NK-92 (cell line): Measurements from ENCODE around the gene CLCA2.

Experiments used
- DNase-seq: peaks from one replicate; lab custom pipeline; 2025; ENCODE audit not compliant: unreplicated experiment; lab: John Stamatoyannopoulos, UW

Gene CLCA2

DNA sequence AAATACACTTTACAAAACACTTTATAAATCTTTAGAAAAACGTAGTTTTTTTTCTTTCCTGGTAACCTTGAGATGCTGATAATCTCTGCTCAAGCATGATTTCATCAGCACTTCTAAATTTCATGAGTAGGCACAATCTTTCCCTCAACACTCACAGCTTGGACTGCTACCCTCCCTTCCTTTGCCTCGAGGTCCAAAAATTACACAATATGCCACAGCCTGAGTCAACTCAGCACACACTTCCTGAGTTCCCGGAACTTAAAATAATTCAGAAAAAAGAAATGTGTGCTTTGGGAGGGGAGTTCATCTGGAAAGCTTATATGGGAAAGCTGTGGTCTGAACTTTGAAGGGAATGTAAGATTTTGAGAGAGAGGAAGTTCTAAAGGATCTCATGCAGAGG is 5.9 kb downstream of the CLCA2 start:
- DNase-seq = no peak

- no peak for DNase-seq
These were observed 6.4 kb downstream of the CLCA2 start for GRCh38 chr1:86430376-86430775.

DNA sequence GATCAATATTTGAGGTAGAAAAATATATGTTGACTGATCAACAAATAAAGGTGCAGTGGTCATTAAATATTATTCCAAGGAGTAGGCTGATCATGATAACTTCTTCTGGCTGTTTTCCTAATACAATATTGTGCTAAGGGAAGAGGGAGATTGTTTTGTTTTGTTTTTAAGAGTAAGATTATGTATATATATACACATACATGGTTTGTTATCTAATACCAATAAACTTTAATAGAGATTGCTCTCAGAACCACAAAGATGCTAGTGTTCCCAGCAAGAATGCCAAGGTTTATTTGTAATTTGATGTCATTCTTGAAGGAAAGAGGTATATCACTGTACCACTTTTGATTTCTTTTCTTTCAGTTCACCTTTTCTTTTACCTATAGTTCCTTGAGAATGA is 10.1 kb downstream of the CLCA2 start:
- DNase-seq = no peak

DNA sequence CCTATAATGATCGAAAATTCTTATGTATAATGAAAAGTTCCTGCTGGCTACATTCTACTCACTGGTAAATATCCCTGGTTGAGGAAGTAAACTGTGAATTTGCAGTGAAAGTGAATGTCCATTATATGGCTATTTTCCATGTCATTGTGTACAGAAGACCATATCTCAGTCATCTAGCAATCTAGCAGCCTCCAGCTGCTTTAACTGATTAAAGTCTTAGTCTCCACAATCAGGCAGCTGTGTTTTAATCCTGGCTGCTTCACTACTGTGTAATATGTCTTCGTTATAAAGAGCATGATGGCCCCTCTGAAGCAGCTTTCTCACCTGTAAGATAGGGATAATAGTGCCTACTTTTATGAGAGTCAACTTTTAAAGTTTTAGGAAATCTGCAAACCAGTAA is 11.4 kb downstream of the CLCA2 start:
- DNase-seq = no peak

DNA sequence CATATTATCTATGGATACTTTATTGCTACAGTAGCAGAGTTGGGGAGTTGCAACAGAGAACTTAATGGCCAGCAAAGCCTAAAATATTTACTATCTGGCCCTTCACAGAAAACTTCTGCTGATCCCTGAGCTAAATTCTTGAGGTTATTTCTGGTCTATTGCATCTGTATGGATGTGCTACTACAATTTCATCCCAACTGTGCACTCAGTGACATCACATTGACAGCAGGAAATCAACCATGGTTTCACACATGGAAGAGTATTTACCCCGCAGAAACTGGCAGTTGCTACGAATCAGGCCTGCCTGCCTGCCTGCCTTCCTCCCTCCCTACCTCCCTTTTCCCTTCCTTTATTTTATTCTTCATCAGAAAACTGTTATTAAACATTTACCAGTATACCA is 12.1 kb downstream of the CLCA2 start:
- no peak for DNase-seq

- DNase-seq = no peak
These were observed 17.6 kb downstream of the CLCA2 start for GRCh38 chr1:86441581-86441980.

GRCh38 chr1:86441997-86442396 is 18.0 kb downstream of the CLCA2 start:
- no peak for DNase-seq

DNA sequence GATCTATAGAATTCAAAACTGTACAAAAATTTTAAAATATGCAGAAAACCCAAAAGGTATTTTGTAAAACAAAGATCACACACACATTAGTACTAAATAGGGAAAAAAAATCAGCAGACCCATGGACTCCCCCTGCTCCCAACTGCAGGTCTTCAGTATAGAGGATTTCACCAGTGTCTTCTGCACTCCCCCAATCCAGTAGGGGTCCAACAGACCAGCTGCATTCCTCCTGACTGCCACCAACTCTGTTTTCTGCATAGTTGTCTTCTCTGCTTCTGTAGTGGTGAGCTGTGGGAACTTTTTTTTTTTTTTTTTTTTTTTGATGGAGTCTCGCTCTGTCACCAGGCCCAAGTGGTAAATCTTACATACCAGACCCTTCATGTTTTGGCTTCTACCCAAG is 21.9 kb downstream of the CLCA2 start:
- no peak for DNase-seq

DNA sequence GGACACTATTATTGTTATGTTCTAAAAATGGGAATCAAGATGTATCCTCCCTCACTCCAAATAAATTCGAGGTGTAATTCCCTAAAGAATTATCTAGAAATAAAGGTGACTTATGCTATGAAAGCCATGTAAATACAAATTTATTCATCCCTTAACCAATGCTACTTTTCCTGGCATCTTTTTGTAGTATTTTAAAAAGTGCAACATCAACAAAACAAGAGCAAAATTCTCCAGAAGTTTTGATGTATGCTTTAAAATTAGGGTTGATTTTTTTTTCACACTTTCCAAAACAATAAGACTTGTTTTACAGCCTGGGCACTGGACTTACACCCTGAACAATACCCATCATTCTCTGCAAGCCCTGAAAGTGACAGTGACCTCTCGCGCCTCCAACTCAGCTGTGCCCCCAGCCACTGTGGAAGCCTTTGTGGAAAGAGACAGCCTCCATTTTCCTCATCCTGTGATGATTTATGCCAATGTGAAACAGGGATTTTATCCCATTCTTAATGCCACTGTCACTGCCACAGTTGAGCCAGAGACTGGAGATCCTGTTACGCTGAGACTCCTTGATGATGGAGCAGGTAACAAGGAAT is 23.3 kb downstream of the CLCA2 start:
- DNase-seq = no peak

- no peak for DNase-seq
These were observed 24.7 kb downstream of the CLCA2 start for GRCh38 chr1:86448670-86449069.

GRCh38 chr1:86449103-86449502 is 25.1 kb downstream of the CLCA2 start:
- DNase-seq = no peak

- DNase-seq = no peak
These were observed 26.9 kb downstream of the CLCA2 start for GRCh38 chr1:86450847-86451246.

GRCh38 chr1:86453664-86454063 is 29.7 kb downstream of the CLCA2 start:
- DNase-seq = no peak

DNA sequence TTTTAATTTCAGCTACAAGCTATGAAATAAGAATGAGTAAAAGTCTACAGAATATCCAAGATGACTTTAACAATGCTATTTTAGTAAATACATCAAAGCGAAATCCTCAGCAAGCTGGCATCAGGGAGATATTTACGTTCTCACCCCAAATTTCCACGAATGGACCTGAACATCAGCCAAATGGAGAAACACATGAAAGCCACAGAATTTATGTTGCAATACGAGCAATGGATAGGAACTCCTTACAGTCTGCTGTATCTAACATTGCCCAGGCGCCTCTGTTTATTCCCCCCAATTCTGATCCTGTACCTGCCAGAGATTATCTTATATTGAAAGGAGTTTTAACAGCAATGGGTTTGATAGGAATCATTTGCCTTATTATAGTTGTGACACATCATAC is 31.1 kb downstream of the CLCA2 start:
- DNase-seq = no peak

GRCh38 chr1:86460998-86461397 is 37.0 kb downstream of the CLCA2 start:
- DNase-seq = no peak

GRCh38 chr1:86461482-86461881 is 37.5 kb downstream of the CLCA2 start:
- no peak for DNase-seq

DNA sequence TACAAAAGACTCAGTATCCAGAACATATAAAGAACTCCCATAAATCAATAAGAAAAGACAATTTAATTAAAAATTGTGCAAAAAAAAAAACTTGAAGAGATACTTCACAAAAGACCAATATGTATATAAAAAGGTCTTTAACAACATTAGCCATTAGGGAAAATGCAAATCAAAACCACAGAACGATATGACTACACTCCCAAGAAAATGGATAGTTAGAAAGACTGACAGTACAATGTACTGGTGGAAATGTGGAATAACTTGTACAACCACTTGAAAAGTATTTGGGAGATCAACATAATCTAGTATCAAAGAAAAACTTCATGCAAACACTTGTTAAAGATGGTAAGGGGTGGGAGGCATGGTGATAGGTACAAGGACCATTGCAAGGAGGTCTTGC is 40.8 kb downstream of the CLCA2 start:
- DNase-seq = no peak

GRCh38 chr1:86466109-86466844 is 42.3 kb downstream of the CLCA2 start:
- DNase-seq = no peak

DNA sequence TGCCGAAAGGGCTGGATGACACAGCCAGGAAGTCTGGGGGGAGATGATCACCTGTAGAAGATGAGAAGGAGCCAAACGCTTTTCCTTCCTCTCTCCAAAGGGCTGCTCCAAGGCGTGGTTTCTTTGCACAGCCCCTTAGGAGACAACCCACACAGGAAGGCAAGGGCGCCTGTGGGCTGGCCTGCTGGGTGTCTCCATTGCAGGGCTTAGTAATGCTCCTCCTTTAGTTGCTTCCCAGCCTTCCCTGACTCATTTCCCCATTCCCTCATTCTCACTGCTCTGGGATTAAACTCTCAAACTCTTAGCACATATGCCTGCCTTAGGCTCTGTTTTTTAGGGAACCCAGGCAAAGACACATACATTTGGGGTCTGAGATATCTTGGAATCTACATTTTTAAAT is 43.0 kb downstream of the CLCA2 start:
- no peak for DNase-seq

DNA sequence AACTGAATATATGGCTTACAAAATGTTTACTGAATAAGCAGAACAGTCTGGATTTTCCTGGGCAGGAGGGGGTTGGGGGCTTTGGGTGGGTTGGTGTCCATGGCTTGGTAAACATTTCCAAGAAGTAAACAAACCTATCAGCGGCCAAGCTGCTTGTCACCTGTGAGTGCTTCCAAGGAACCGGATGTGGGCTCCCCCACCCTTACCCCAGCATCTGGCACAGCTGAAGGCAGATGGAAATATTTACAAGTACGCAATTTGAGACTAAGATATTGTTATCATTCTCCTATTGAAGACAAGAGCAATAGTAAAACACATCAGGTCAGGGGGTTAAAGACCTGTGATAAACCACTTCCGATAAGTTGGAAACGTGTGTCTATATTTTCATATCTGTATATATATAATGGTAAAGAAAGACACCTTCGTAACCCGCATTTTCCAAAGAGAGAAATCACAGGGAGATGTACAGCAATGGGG is 44.6 kb downstream of the CLCA2 start, which contains the start of gene CLCA1:
TSS of gene CLCA1 (plus strand) at position 427 of the 477 bp plus-strand sequence. CDS start at position 472, 45 bp downstream.
- no peak for DNase-seq

DNA sequence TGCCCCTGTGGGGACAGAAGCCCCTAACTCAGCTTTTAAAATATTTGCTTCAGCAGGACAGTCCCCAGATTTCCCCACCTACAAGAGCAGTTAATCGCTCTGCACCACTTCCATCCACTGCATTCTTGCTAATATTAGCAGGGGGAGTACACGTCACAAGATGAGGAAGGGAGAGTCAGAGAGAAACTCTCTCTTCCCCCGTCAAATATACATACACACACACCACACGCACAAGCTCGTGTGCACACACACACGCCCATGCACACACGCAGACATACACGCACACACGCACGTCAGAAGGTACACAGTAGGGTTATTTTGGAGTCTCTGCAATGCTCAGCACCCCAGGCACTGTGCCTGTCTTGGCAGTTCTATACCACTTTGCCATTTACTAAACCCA is 46.9 kb downstream of the CLCA2 start:
- no peak for DNase-seq

GRCh38 chr1:86471291-86471690 is 47.3 kb downstream of the CLCA2 start:
- DNase-seq = no peak

DNA sequence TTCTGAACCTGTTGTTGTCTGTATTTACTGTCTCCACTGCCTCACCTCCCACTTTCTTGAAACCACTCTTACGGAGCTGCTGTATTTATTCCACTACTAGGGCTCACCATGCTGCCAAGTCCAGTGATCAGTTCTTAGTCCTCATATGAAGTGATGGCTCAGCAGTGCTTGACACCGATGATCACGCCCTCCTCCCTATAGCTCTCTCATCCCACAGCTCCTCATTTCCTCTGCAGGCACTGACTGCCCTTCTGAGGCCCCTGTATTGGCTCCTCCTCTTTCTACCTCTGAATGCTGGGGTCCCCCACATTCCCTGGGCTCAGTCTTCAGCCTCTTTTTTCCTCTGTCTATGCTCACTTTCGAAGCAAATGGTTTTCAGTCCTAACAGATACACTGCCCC is 48.2 kb downstream of the CLCA2 start:
- DNase-seq = no peak
